ENCODE data around the gene HSP90B1. TPM values are rescaled to one million over a fixed set of nuclear protein-coding genes. Genes with fewer than 3 reads are reported as not detected.

Gene HSP90B1
- total RNA-seq = 503 and 636 TPM in 2 replicates

- peak; percentile 100 for DNase-seq (ENCODE audit: low read depth in 2 of 2)
Observed at GRCh38 chr12:103930034-103930786, at the start of gene HSP90B1. TSS of gene HSP90B1 (plus strand) at chr12:103930410. CDS start at chr12:103930516, 106 bp downstream.

GRCh38 chr12:103881261-103881660 lies 48.9 kb upstream of the HSP90B1 start:
- peak in 1 of 2 donors; percentile 9 for DNase-seq (ENCODE audit: low read depth in 2 of 2)

- no peak for DNase-seq (ENCODE audit: low read depth in 2 of 2)
Observed at GRCh38 chr12:103882861-103883596, 47.2 kb upstream of the HSP90B1 start.

GRCh38 chr12:103883908-103884307 lies 46.3 kb upstream of the HSP90B1 start:
- no peak for DNase-seq (ENCODE audit: low read depth in 2 of 2)

- DNase-seq (ENCODE audit: low read depth in 2 of 2) = peak; percentile 62 to 66
Observed at GRCh38 chr12:103884316-103884715, 45.9 kb upstream of the HSP90B1 start.

- no peak for DNase-seq (ENCODE audit: low read depth in 2 of 2)
Observed at GRCh38 chr12:103886195-103886797, 43.9 kb upstream of the HSP90B1 start.

- DNase-seq (ENCODE audit: low read depth in 2 of 2) = no peak
Observed at GRCh38 chr12:103887738-103888137, 42.5 kb upstream of the HSP90B1 start.

GRCh38 chr12:103897316-103897715 lies 32.9 kb upstream of the HSP90B1 start:
- DNase-seq (ENCODE audit: low read depth in 2 of 2) = no peak

- no peak for DNase-seq (ENCODE audit: low read depth in 2 of 2)
Observed at GRCh38 chr12:103901518-103902173, 28.6 kb upstream of the HSP90B1 start.

GRCh38 chr12:103903993-103904392 lies 26.2 kb upstream of the HSP90B1 start:
- no peak for DNase-seq (ENCODE audit: low read depth in 2 of 2)

- DNase-seq (ENCODE audit: low read depth in 2 of 2) = no peak
Observed at GRCh38 chr12:103905730-103906349, 24.4 kb upstream of the HSP90B1 start.

GRCh38 chr12:103908246-103908541 lies 22.0 kb upstream of the HSP90B1 start:
- no peak for DNase-seq (ENCODE audit: low read depth in 2 of 2)

- DNase-seq (ENCODE audit: low read depth in 2 of 2) = no peak
Observed at GRCh38 chr12:103908877-103909276, 21.3 kb upstream of the HSP90B1 start.

- no peak for DNase-seq (ENCODE audit: low read depth in 2 of 2)
Observed at GRCh38 chr12:103909811-103910210, 20.4 kb upstream of the HSP90B1 start.

- no peak for DNase-seq (ENCODE audit: low read depth in 2 of 2)
Observed at GRCh38 chr12:103912069-103912468, 18.1 kb upstream of the HSP90B1 start.

- DNase-seq (ENCODE audit: low read depth in 2 of 2) = no peak
Observed at GRCh38 chr12:103913100-103913499, 17.1 kb upstream of the HSP90B1 start.

GRCh38 chr12:103915306-103915705 lies 14.9 kb upstream of the HSP90B1 start:
- DNase-seq (ENCODE audit: low read depth in 2 of 2) = no peak

GRCh38 chr12:103917873-103918272 lies 12.3 kb upstream of the HSP90B1 start:
- no peak for DNase-seq (ENCODE audit: low read depth in 2 of 2)

GRCh38 chr12:103924761-103925641 lies 5.2 kb upstream of the HSP90B1 start:
- DNase-seq (ENCODE audit: low read depth in 2 of 2) = no peak

GRCh38 chr12:103928682-103929045 lies 1.5 kb upstream of the HSP90B1 start:
- no peak for DNase-seq (ENCODE audit: low read depth in 2 of 2)

Data from dermis microvascular lymphatic vessel endothelial cell (primary cell).